K562 (cell line): Measurements from ENCODE around the gene PDCD11. TPM values are rescaled to one million over a fixed set of nuclear protein-coding genes. Genes with fewer than 3 reads are reported as not detected.
"Not testable (repeated sequence)": the region's sequence is repeated elsewhere in the genome, so short reads cannot be mapped to it uniquely, and the experiment has no call there.

Source experiments
- ATAC-seq: fragments of 200-7000 bp; cut with Tn5 transposase; 3 replicates; pipeline ENCODE4 v1.9.1; 2020; ENCODE audit warnings: moderate library complexity
- BruUV-seq: library from RNA; stranded (reverse); fragments of 400-500 nt; replicated peaks from 2 replicates; lab custom pipeline; 2021; lab: Mats Ljungman, UMichigan
- CTCF ChIA-PET: fragments of 300-600 bp; formaldehyde crosslinking; extraction: SDS; loops from one replicate; lab custom pipeline; 2021; ENCODE audit warnings: low intra/inter-chr PET ratio; lab: Yijun Ruan, JAX
- POLR2A ChIA-PET: fragments of 300-600, 350-650 bp; sonication (Branson Sonifier 250); formaldehyde crosslinking; extraction: SDS; loops from one replicate; lab custom pipeline; 2021; ENCODE audit warnings: antibody characterized with exemption, inconsistent platforms; lab: Yijun Ruan, JAX
- DNase-seq, 4 experiments: peaks; one replicate each; pipeline versions ENCODE4 v3.0.0 to v3.0.0-alpha.2; 2011 to 2018; ENCODE audit warnings: low spot score in 3 of 4, mixed read lengths in 3 of 4; ENCODE audit errors: extremely low read depth in 1 of 4
- FAIRE-seq: peaks from 2 replicates; lab custom pipeline; 2011; peaks lifted over from hg19 to GRCh38; lab: Jason Lieb, UNC
- H2AFZ ChIP-seq: 2 replicates; pipeline ENCODE4 v1.6.0; 2011; ENCODE audit warnings: low read depth, low read length, control low read depth, inconsistent platforms
- H3K27ac ChIP-seq: fragments of 200-600 bp; 3 replicates; pipeline ENCODE4 v1.8.0; 2011; ENCODE audit warnings: low read depth, mild to moderate bottlenecking, control low read depth, inconsistent platforms, low read length, moderate library complexity, mixed read lengths; ENCODE audit errors: extremely low read depth
- H3K27me3 ChIP-seq, 2 experiments: fragments of 300-600 bp in 1 of 2; 2 replicates in 1 of 2; 3 replicates in 1 of 2; pipeline versions ENCODE4 v1.6.0 to v1.8.0; 2011; ENCODE audit warnings: inconsistent platforms in 2 of 2, low read length in 2 of 2, mild to moderate bottlenecking in 1 of 2, mixed read lengths in 1 of 2, moderate library complexity in 1 of 2; ENCODE audit not compliant: control insufficient read depth in 2 of 2, insufficient read depth in 2 of 2
- H3K36me3 ChIP-seq: fragments of 300-600 bp; 3 replicates; pipeline ENCODE4 v1.8.0; 2011; ENCODE audit warnings: mild to moderate bottlenecking, low read length, inconsistent platforms; ENCODE audit not compliant: control insufficient read depth, insufficient read depth
- H3K4me1 ChIP-seq, 2 experiments: fragments of 200-600 bp in 1 of 2; replicated peaks in 1 of 2; 2 replicates in 1 of 2; 3 replicates in 1 of 2; pipeline versions ENCODE4 v1.5.1 to v1.8.0; 2011; ENCODE audit warnings: inconsistent platforms in 2 of 2, low read length in 2 of 2, mild to moderate bottlenecking in 1 of 2, mixed read lengths in 1 of 2, moderate library complexity in 1 of 2; ENCODE audit not compliant: control insufficient read depth in 2 of 2, insufficient read depth in 2 of 2
- H3K4me2 ChIP-seq: 2 replicates; pipeline ENCODE4 v1.6.1; 2011; ENCODE audit warnings: low read length, control low read depth, inconsistent platforms, mixed read lengths; ENCODE audit not compliant: insufficient read depth
- H3K4me3 ChIP-seq: fragments of 200-600 bp; sonication (generic), shearing (Covaris generic); 2 replicates; pipeline ENCODE4 v1.5.1; 2016; ENCODE audit warnings: control low read depth, inconsistent platforms
- H3K79me2 ChIP-seq: fragments of 200-600 bp; 3 replicates; pipeline ENCODE4 v1.8.0; 2011; ENCODE audit warnings: low read length, inconsistent platforms; ENCODE audit not compliant: control insufficient read depth, insufficient read depth
- H3K9ac ChIP-seq, 2 experiments: 2 replicates each; pipeline versions ENCODE4 v1.6.0 to v1.6.1; 2011; ENCODE audit warnings: low read depth in 2 of 2, low read length in 2 of 2, control low read depth in 1 of 2, inconsistent platforms in 1 of 2, mild to moderate bottlenecking in 1 of 2, mixed read lengths in 1 of 2; ENCODE audit not compliant: insufficient read depth in 1 of 2
- H3K9me1 ChIP-seq: one replicate; pipeline ENCODE4 v1.6.0; 2011; ENCODE audit warnings: inconsistent platforms, mild to moderate bottlenecking, low read length, moderate library complexity; ENCODE audit not compliant: control insufficient read depth, insufficient read depth
- H3K9me3 ChIP-seq: replicated peaks from 2 replicates; pipeline ENCODE4 v1.5.1; 2011; ENCODE audit warnings: low read depth, low read length, inconsistent platforms; ENCODE audit not compliant: control insufficient read depth, insufficient read depth
- H4K20me1 ChIP-seq: replicated peaks from 2 replicates; pipeline ENCODE4 v1.6.1; 2011; ENCODE audit warnings: low read length, inconsistent platforms, mixed read lengths; ENCODE audit not compliant: control insufficient read depth, insufficient read depth
- BCOR ChIP-seq: fragments of 450-650 bp; IDR thresholded peaks from 2 replicates; pipeline ENCODE4 v1.6.1; 2016
- DMBX1 ChIP-seq: fragments of 250-450 bp; sonication (Bioruptor Pico); IDR thresholded peaks from 2 replicates; pipeline ENCODE4 v1.8.0; 2022; ENCODE audit warnings: inconsistent platforms, mild to moderate bottlenecking, moderate library complexity, borderline replicate concordance
- PBX2 ChIP-seq, 2 experiments: IDR thresholded peaks in 1 of 2; conservative IDR thresholded peaks in 1 of 2; 2 replicates each; pipeline ENCODE4 v1.6.1; 2016; ENCODE audit warnings: low read depth in 2 of 2, mild to moderate bottlenecking in 1 of 2, missing compliant biosample characterization in 1 of 2, missing genetic modification characterization in 1 of 2, moderate library complexity in 1 of 2
- PTBP1 ChIP-seq: fragments of 200-400 bp; formaldehyde crosslinking; IDR thresholded peaks from 2 replicates; pipeline ENCODE4 v1.6.1; 2017; ENCODE audit warnings: low read depth, low read length
- TBP ChIP-seq: optimal IDR thresholded peaks from 2 replicates; pipeline ENCODE3; 2011; ENCODE audit warnings: low read depth, low read length, improper control_type of control experiment
- TSC22D4 ChIP-seq: fragments of 450-650 bp; IDR thresholded peaks from 2 replicates; pipeline ENCODE4 v1.6.1; 2016; ENCODE audit warnings: missing genetic modification characterization, missing biosample characterization, control low read depth
- ZNF121 ChIP-seq: sonication (generic); formaldehyde crosslinking; conservative IDR thresholded peaks from 2 replicates; pipeline ENCODE4 v1.8.0; 2022; ENCODE audit warnings: missing genetic modification reagents
- ZNF140 ChIP-seq: fragments of 250-450 bp; sonication (Bioruptor Pico); IDR thresholded peaks from 2 replicates; pipeline ENCODE4 v1.8.0; 2021; ENCODE audit warnings: moderate library complexity, mild to moderate bottlenecking, inconsistent platforms
- ZNF398 ChIP-seq: fragments of 250-450 bp; sonication (Bioruptor Pico); IDR thresholded peaks from 2 replicates; pipeline ENCODE4 v1.8.0; 2021; ENCODE audit warnings: moderate library complexity, mild to moderate bottlenecking, inconsistent platforms
- WGBS: fragments of 100-300 bp; shearing (Covaris generic); methylation state at CpG from one replicate; pipeline ENCODE4 v1.1.6; 2016; ENCODE audit warnings: low coverage, mixed read lengths; ENCODE audit not compliant: insufficient coverage; ENCODE audit errors: missing lambda C conversion rate; 5-methylcytosine and 5-hydroxymethylcytosine counted together
- in situ Hi-C: fragments of 300-500 bp; cut with MboI; formaldehyde crosslinking; loops from 4 replicates; pipeline ENCODE4 v1.15.0; 2018; ENCODE audit warnings: inconsistent platforms, mixed read lengths
- intact Hi-C: fragments of 100-400 bp; cut with micrococcal nuclease; formaldehyde crosslinking; loops from 2 replicates; pipeline ENCODE4 v1.14.2; 2022
- polyA plus RNA-seq, 8 experiments: library from polyadenylated mRNA; depleted of rRNA in 4 of 8; stranded (reverse) in 5 of 8; unstranded in 3 of 8; fragments of >200 nt; fragmentation: Nextera tagmentation in 2 of 8; fragmentation: Illumina TruSeq in 1 of 8; extraction: Ambion mirVana in 2 of 8; extraction: Trizol in 1 of 8; gene quantifications; 2 replicates each; pipeline versions ENCODE4 v1.2.1 to v1.2.3, GENCODE V29; 2011 to 2014; ENCODE audit warnings: inconsistent platforms in 1 of 8, missing spikeins in 1 of 8
- total RNA-seq, 7 experiments: library from RNA; depleted of rRNA in 6 of 7; stranded (reverse); fragments of >200 nt in 6 of 7; fragmentation: Illumina TruSeq in 2 of 7; extraction: Trizol in 2 of 7; gene quantifications; 2 replicates each; pipeline versions ENCODE4 v1.2.1 to v1.2.3, GENCODE V29; 2011 to 2021; ENCODE audit warnings: low replicate concordance in 1 of 7

The PDCD11 gene
- total and polyA plus RNA-seq, 9 of the 15 experiments (the other 6 are each of a cell fraction or from before 2014, with no cell fraction given): 14.8 to 73.8 (median 50.0) TPM

GRCh38 chr10:103486635-103487409 lies 90.4 kb downstream of the PDCD11 start:
- CTCF ChIA-PET: interaction anchor here (3.4 kb wide), 1 partner anchor 69 kb away, joined by 26 read pairs; no protein-coding TSS in a partner anchor
- 12% methylated on average over 8 of the region's 8 CpGs for WGBS
- H3K79me2 ChIP-seq, POLR2A ChIA-PET, H3K9me3 ChIP-seq, H3K9ac ChIP-seq, H3K4me2 ChIP-seq, H3K4me1 ChIP-seq, BruUV-seq, H3K27ac ChIP-seq, FAIRE-seq, H3K4me3 ChIP-seq, DNase-seq, H3K36me3 ChIP-seq, H4K20me1 ChIP-seq, H3K9me1 ChIP-seq, H2AFZ ChIP-seq, ATAC-seq: not testable (repeated sequence)
- intact Hi-C loops (loop anchor here (5.0 to 10.0 kb wide), 3 partner anchors 105 to 652 kb away; partner anchors contain the start of genes CNNM2 and CYP17A1), in situ Hi-C loops (loop anchor here (10.0 kb wide), 1 partner anchor 652 kb away; the partner anchor contains the start of gene CYP17A1)
- TF ChIP-seq ZNF121 (CRISPR knock-in tag): peak; percentile 68; the same call in 1 of the 2 replicates
- H3K27me3 ChIP-seq: peaks cover 0 to 14% of the 10 kb centered on the region in 2 experiments; a peak in 2 of 5 replicates

- POLR2A ChIA-PET: no interaction called here
- Histone ChIP-seq H3K4me3 (no peak overlapping the region), H3K9me3 (no peaks in the 10 kb centered on the region), H3K9me1 (no peaks in the 10 kb centered on the region), H3K9ac (no peak overlapping the region), H3K27ac (no peak overlapping the region), H3K4me1 (no peaks in the 10 kb centered on the region; a peak in 1 of 5 replicates), H4K20me1 (no peaks in the 10 kb centered on the region; the same call in 1 of the 2 replicates), H3K4me2 (no peak overlapping the region), H2AFZ (no peak overlapping the region), H3K36me3 (no peaks in the 10 kb centered on the region), H3K79me2 (no peaks in the 10 kb centered on the region), H3K27me3 (peaks cover 0 to 17% of the 10 kb centered on the region in 2 experiments; a peak in 2 of 5 replicates)
- DNase-seq: no peak
- ATAC-seq: no peak
- intact Hi-C loops (loop anchor here (5.0 to 10.0 kb wide), 3 partner anchors 105 to 653 kb away; partner anchors contain the start of genes CNNM2 and CYP17A1), in situ Hi-C loops (loop anchor here (10.0 kb wide), 1 partner anchor 653 kb away; the partner anchor contains the start of gene CYP17A1)
- no peak for FAIRE-seq
- 11% methylated on average over 2 of the region's 2 CpGs for WGBS
- BruUV-seq: no TSS peak
- CTCF ChIA-PET: interaction anchor here (3.4 kb wide), 1 partner anchor 70 kb away, joined by 26 read pairs; no protein-coding TSS in a partner anchor
- TF ChIP-seq TSC22D4 (tag): no peak
- no peak for TF ChIP-seq ZNF398
- no peak for TF ChIP-seq TBP
- TF ChIP-seq BCOR: no peak
- no peak for TF ChIP-seq ZNF140 (CRISPR knock-in tag)
- TF ChIP-seq PTBP1: no peak
- TF ChIP-seq PBX2 (CRISPR knock-in tag; IDR thresholded peaks at IDR 0.05; ENCODE audit: low read depth): no peak
- no peak for TF ChIP-seq PBX2 (tag; conservative IDR thresholded peaks at IDR 0.05; ENCODE audit: low read depth)
- TF ChIP-seq DMBX1 (CRISPR knock-in tag): no peak
Observed at GRCh38 chr10:103487410-103487708, 90.9 kb downstream of the PDCD11 start.
